GM12865 (cell line): Measurements from ENCODE around the gene MFSD6.
"Not testable (repeated sequence)": the region's sequence is repeated elsewhere in the genome, so short reads cannot be mapped to it uniquely, and the experiment has no call there.

Source experiments
- DNase-seq: peaks from one replicate; pipeline ENCODE4 v3.0.0; 2010; ENCODE audit warnings: low read depth
- H3K4me3 ChIP-seq: 2 replicates; pipeline ENCODE4 v1.5.1; 2011; ENCODE audit warnings: mild to moderate bottlenecking, low read depth, low read length, control low read depth
- TF ChIP-seq, protein P1 (sequence below): IDR thresholded peaks from 2 replicates; pipeline ENCODE4 v1.5.1; 2011; ENCODE audit warnings: low read length, control low read depth, low read depth, inconsistent platforms; ENCODE audit not compliant: insufficient read depth; ENCODE audit errors: missing control alignments

MFSD6 gene

DNA sequence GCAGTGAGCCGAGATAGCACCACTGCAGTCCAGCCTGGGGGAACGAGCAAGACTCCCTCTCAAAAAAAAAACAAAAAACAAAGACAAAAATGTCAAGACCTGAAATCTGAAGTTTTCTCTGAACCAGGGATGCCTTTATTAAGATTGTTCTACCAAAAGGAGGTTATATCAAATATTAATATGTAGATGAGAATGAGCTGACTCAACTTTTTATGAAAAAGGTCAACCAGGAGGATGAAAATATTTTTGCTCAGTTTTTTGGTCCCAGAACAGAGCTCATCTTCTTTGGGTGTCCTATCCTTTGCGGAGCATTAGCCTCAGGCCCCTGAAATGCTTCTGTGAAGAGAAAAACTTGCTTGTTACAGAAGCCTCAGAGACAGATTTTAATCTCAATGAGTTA, 82.3 kb downstream of the MFSD6 start:
- DNase-seq: no peak
- H3K4me3 ChIP-seq: no peak overlapping the region
- TF ChIP-seq, protein P1, sequence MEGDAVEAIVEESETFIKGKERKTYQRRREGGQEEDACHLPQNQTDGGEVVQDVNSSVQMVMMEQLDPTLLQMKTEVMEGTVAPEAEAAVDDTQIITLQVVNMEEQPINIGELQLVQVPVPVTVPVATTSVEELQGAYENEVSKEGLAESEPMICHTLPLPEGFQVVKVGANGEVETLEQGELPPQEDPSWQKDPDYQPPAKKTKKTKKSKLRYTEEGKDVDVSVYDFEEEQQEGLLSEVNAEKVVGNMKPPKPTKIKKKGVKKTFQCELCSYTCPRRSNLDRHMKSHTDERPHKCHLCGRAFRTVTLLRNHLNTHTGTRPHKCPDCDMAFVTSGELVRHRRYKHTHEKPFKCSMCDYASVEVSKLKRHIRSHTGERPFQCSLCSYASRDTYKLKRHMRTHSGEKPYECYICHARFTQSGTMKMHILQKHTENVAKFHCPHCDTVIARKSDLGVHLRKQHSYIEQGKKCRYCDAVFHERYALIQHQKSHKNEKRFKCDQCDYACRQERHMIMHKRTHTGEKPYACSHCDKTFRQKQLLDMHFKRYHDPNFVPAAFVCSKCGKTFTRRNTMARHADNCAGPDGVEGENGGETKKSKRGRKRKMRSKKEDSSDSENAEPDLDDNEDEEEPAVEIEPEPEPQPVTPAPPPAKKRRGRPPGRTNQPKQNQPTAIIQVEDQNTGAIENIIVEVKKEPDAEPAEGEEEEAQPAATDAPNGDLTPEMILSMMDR: no peak

DNA sequence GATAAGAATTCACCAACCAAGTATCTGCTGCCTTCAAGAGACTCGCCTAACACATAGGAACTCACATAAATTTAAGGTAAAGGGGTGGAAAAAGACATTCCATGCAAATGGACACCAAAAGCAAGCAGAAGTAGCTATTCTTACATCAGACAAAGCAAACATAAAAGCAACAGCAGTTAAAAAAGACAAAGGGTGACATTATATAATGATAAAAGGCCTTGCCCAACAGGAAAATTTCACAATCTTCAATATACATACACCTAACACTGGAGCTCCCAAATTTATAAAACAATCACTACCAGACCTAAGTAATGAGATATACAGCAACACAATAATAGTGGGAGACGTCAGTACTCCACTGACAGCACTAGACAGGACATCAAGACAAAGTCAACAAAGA, 84.9 kb downstream of the MFSD6 start:
- no peak for DNase-seq
- no peak overlapping the region for H3K4me3 ChIP-seq
- TF ChIP-seq, protein P1: no peak

DNA sequence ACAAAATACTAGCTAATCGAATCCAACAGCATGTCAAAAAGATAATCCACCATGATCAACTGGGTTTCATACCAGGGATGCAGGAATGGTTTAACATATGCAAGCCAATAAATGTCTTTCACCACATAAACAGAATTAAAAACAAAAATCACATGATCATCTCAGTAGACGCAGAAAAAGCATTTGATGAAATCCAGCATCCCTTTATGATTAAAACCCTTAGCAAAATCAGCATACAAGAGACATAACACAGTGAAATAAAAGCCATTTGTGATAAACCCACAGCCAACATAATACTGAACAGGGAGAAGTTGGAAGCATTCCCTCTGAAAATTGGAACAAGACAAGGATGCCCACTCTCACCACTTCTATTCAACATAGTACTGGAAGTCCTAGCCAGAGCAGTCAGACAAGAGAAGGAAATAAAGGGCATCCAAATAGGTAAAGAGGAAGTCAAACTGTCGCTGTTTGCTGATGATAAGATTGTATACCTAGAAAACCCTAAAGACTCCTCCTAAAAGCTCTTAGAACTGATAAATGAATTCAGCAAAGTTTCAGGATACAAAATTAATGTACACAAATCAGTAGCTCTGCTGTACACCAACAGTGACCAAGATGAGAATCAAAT, 86.6 kb downstream of the MFSD6 start:
- DNase-seq, H3K4me3 ChIP-seq: not testable (repeated sequence)

DNA sequence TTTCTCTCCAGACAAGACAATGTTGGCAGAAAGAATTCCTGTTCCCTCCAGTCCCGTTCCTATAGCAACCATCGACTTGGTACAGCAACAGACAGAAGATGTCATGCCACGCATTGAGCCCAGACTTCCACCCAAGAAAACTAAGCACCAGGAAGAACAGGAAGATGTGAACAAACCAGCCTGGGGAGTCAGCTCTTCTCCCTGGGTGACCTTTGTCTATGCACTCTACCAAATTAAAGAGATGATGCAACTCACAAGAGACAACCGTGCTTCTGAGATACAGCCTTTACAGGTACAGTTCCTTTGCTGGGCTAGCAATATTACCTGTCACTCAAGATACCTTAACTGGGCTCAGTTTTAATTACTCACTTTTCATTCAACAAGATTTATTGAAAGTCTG, 89.3 kb downstream of the MFSD6 start:
- H3K4me3 ChIP-seq: no peak overlapping the region
- TF ChIP-seq, protein P1: no peak
- no peak for DNase-seq

DNA sequence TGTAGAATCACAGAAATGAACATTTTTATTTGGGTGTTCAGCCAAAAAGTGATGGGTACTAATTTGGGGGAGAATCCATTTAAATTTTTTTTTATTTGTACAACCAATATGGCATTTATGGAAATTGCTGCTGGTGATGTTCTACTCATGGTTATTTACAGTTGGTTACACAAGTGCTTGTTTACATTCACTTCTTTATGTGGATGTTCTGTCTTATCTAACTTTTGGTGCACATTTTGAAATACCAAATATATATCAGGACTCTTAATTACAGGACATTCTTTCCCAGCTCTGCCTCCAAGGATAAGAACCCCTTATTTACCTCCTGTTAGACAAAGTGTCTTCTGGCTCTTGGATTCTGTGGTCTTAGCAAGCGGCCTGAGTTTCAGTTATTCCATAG, 91.1 kb downstream of the MFSD6 start:
- TF ChIP-seq, protein P1: no peak
- DNase-seq: no peak
- no peak overlapping the region for H3K4me3 ChIP-seq

DNA sequence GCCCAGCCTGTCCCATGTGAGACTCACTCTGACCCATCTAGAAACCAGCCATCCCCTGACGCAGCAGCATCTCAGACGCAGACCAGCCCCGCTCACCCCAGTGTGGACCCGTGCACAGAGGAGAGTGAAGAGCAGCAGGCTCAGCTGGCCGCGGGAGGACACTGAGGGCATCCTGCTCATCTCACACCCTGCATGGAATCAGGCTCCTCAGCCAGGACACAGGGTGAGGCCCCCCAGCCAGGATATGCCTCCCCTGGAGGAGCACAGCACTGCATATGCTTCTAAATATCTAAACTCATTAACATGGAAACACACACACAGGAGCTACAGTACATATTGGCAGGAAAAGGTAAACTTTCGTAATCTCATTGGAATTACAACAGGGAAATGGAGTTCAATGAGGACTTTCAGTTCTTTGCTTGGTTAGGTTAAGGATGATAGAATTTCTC, 91.9 kb downstream of the MFSD6 start:
- no peak for DNase-seq
- TF ChIP-seq, protein P1: no peak
- H3K4me3 ChIP-seq: no peak overlapping the region

DNA sequence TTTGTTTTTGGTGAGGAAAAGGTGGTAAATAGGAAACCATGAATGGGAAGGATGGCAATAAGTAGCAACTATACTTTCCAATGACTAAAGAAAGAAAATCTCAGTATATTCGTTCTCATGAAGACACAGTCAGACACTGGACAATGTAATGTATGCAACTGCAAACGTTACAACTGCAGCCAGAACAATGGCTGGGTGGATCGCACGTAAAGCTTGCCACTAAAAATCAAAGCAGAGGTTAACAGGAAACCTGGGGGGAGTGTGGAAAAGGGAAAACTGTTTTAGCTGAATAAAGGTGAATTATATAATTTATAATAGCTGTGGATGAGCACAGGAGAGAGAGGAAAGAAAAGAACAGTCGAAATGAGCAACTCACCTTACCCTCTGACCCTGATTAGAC, 93.1 kb downstream of the MFSD6 start:
- TF ChIP-seq, protein P1: no peak
- no peak for DNase-seq
- H3K4me3 ChIP-seq: no peak overlapping the region
